Measurements from ENCODE around the gene ZMYND10. TPM values are rescaled to one million over a fixed set of nuclear protein-coding genes. Genes with fewer than 3 reads are reported as not detected.
A peak's percentile ranks its signal among the peaks of the same experiment; 100 is the strongest.
"Not testable (repeated sequence)": the region's sequence is repeated elsewhere in the genome, so short reads cannot be mapped to it uniquely, and the experiment has no call there.

Gene ZMYND10
- polyA plus RNA-seq, 1 donor (not counting 4 experiments of a cell fraction or from before 2014, with no cell fraction given) = 0.21 TPM

GRCh38 chr3:50314342-50314741 lies 31.2 kb downstream of the ZMYND10 start:
- no peak overlapping the region for H3K4me3 ChIP-seq (ENCODE audit: control insufficient read depth in 2 of 3, extremely low read depth in 1 of 3, insufficient read depth in 2 of 3, low read depth in 1 of 3, low read length in 3 of 3)
- H3K79me2 ChIP-seq (ENCODE audit: control insufficient read depth, insufficient read depth, low read length) = peaks cover 19% of the 10 kb centered on the region
- no peaks in the 10 kb centered on the region for H4K20me1 ChIP-seq (ENCODE audit: control insufficient read depth, extremely low read depth, insufficient read depth, low read length)
- no peak overlapping the region for H2AFZ ChIP-seq (ENCODE audit: control insufficient read depth, low read length)
- no peaks in the 10 kb centered on the region for H3K9me3 ChIP-seq (ENCODE audit: control insufficient read depth, low read depth, low read length)
- no peak overlapping the region for H3K27ac ChIP-seq (ENCODE audit: control insufficient read depth, insufficient read depth, low read length)
- no peak overlapping the region for H3K4me2 ChIP-seq (ENCODE audit: control insufficient read depth, extremely low read depth, insufficient read depth, low read depth, low read length)
- no peak for DNase-seq (ENCODE audit: low read depth, low spot score)
- H3K9ac ChIP-seq (ENCODE audit: control insufficient read depth, extremely low read depth, insufficient read depth, low read length) = no peak overlapping the region
- FAIRE-seq = no peak
- dilution Hi-C loops (cut with MboI; ENCODE audit: extremely low pct_ligation_motif_present, low sequenced_read_pairs) = no loop called here
- peaks cover 7% of the 10 kb centered on the region for H3K9me1 ChIP-seq (ENCODE audit: control insufficient read depth, extremely low read depth, insufficient read depth, low read length)
- H3K36me3 ChIP-seq (ENCODE audit: control insufficient read depth in 2 of 2, extremely low read depth in 1 of 2, insufficient read depth in 2 of 2, low read length in 2 of 2) = peaks cover 11 to 20% of the 10 kb centered on the region in 2 experiments
- peaks cover 45% of the 10 kb centered on the region for H3K4me1 ChIP-seq (ENCODE audit: control insufficient read depth, extremely low read depth, insufficient read depth, low read length)
- TF ChIP-seq CTCF (optimal IDR thresholded peaks at IDR 0.05 in 1 of 3, IDR thresholded peaks at IDR 0.05 in 1 of 3, conservative IDR thresholded peaks at IDR 0.05 in 1 of 3; ENCODE audit: extremely low read depth in 1 of 3, insufficient read depth in 2 of 3, low read length in 3 of 3) = no peak
- no peak for TF ChIP-seq EZH2 (IDR thresholded peaks at IDR 0.05; ENCODE audit: low read length)
- no peaks in the 10 kb centered on the region for H3K27me3 ChIP-seq (ENCODE audit: control insufficient read depth, extremely low read depth, insufficient read depth, low read length)

DNA sequence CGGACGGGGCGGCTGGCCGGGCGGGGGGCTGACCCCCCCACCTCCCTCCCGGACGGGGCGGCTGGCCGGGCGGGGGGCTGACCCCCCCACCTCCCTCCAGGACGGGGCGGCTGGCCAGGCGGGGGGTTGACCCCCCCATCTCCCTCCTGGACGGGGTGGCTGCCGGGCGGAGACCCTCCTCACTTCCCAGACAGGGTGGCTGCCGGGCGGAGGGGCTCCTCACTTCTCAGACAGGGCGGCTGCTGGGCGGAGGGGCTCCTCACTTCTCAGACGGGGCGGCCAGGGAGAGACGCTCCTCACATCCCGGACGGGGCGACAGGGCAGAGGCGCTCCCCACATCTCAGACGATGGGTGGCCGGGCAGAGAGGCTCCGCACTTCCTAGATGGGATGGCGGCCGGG lies 33.5 kb downstream of the ZMYND10 start:
- H3K79me2 ChIP-seq (ENCODE audit: control insufficient read depth, insufficient read depth, low read length); FAIRE-seq; H3K27me3 ChIP-seq (ENCODE audit: control insufficient read depth, extremely low read depth, insufficient read depth, low read length); dilution Hi-C loops (cut with MboI; ENCODE audit: extremely low pct_ligation_motif_present, low sequenced_read_pairs); H3K9me3 ChIP-seq (ENCODE audit: control insufficient read depth, low read depth, low read length); DNase-seq (ENCODE audit: low read depth, low spot score); H2AFZ ChIP-seq (ENCODE audit: control insufficient read depth, low read length); H3K27ac ChIP-seq (ENCODE audit: control insufficient read depth, insufficient read depth, low read length); H3K4me2 ChIP-seq (ENCODE audit: control insufficient read depth, extremely low read depth, insufficient read depth, low read depth, low read length); H3K9me1 ChIP-seq (ENCODE audit: control insufficient read depth, extremely low read depth, insufficient read depth, low read length); H3K36me3 ChIP-seq (ENCODE audit: control insufficient read depth in 2 of 2, extremely low read depth in 1 of 2, insufficient read depth in 2 of 2, low read length in 2 of 2); H4K20me1 ChIP-seq (ENCODE audit: control insufficient read depth, extremely low read depth, insufficient read depth, low read length): not testable (repeated sequence)
- Histone ChIP-seq H3K9ac (ENCODE audit: control insufficient read depth, extremely low read depth, insufficient read depth, low read length) (peak overlapping the region; percentile 56), H3K4me1 (ENCODE audit: control insufficient read depth, extremely low read depth, insufficient read depth, low read length) (peaks cover 24% of the 10 kb centered on the region), H3K4me3 (ENCODE audit: control insufficient read depth in 2 of 3, extremely low read depth in 1 of 3, insufficient read depth in 2 of 3, low read depth in 1 of 3, low read length in 3 of 3) (peak overlapping the region in 1 of 3 experiments; percentile 41)

DNA sequence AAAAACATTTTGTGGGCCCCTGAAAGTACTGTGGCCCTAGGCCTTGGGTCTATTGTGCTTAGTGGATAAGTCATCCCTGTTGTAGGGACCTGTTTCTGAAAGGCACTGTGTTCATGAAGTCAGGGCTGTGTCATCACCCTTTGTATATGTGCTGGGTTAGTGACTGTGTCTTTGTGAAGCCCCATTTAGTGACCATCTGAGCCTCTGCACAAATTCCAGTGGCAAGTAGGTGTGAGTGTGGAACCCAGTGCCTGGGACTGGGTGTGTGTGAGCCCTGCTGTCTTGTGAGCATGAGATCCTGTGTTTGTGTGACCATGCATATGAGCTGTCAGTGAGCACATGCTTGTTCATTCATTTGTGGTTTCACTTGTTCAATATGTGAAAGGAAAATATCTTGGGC lies 40.9 kb downstream of the ZMYND10 start:
- DNase-seq (ENCODE audit: low read depth, low spot score) (no peak), FAIRE-seq (peak; percentile 79)
- Histone ChIP-seq H3K27ac (ENCODE audit: control insufficient read depth, insufficient read depth, low read length) (peak overlapping the region; percentile 73), H3K27me3 (ENCODE audit: control insufficient read depth, extremely low read depth, insufficient read depth, low read length) (no peaks in the 10 kb centered on the region), H3K9me3 (ENCODE audit: control insufficient read depth, low read depth, low read length) (no peaks in the 10 kb centered on the region), H3K4me1 (ENCODE audit: control insufficient read depth, extremely low read depth, insufficient read depth, low read length) (peaks cover 33% of the 10 kb centered on the region), H4K20me1 (ENCODE audit: control insufficient read depth, extremely low read depth, insufficient read depth, low read length) (no peaks in the 10 kb centered on the region), H3K36me3 (ENCODE audit: control insufficient read depth in 2 of 2, extremely low read depth in 1 of 2, insufficient read depth in 2 of 2, low read length in 2 of 2) (no peaks in the 10 kb centered on the region), H3K79me2 (ENCODE audit: control insufficient read depth, insufficient read depth, low read length) (peaks cover 3% of the 10 kb centered on the region), H3K4me2 (ENCODE audit: control insufficient read depth, extremely low read depth, insufficient read depth, low read depth, low read length) (no peak overlapping the region), H3K9ac (ENCODE audit: control insufficient read depth, extremely low read depth, insufficient read depth, low read length) (peak overlapping the region; percentile 1), H3K9me1 (ENCODE audit: control insufficient read depth, extremely low read depth, insufficient read depth, low read length) (peaks cover 2% of the 10 kb centered on the region), H2AFZ (ENCODE audit: control insufficient read depth, low read length) (no peak overlapping the region), H3K4me3 (ENCODE audit: control insufficient read depth in 2 of 3, extremely low read depth in 1 of 3, insufficient read depth in 2 of 3, low read depth in 1 of 3, low read length in 3 of 3) (no peak overlapping the region)
- dilution Hi-C loops (cut with MboI; ENCODE audit: extremely low pct_ligation_motif_present, low sequenced_read_pairs) = no loop called here
- no peak for TF ChIP-seq CTCF (optimal IDR thresholded peaks at IDR 0.05 in 1 of 3, IDR thresholded peaks at IDR 0.05 in 1 of 3, conservative IDR thresholded peaks at IDR 0.05 in 1 of 3; ENCODE audit: extremely low read depth in 1 of 3, insufficient read depth in 2 of 3, low read length in 3 of 3)
